BLaER1 treated with 17β-estradiol and CSF1 and Interleukin-3, amounts not matched to agents 10 nM and 100 nM (cell line): ENCODE measurements around the gene OR52B2.

Experiments
- H3K27ac ChIP-seq, 11 experiments: shearing (Covaris generic); formaldehyde crosslinking; 2 replicates each; pipeline ENCODE4 v1.8.1; 2022
- H3K27me3 ChIP-seq, 11 experiments: shearing (Covaris generic); formaldehyde crosslinking; 2 replicates each; pipeline ENCODE4 v1.8.1; 2022
- H3K36me3 ChIP-seq, 11 experiments: shearing (Covaris generic); formaldehyde crosslinking; 2 replicates each; pipeline ENCODE4 v1.8.1; 2022
- H3K4me1 ChIP-seq, 10 experiments: shearing (Covaris generic); formaldehyde crosslinking; 2 replicates each; pipeline ENCODE4 v1.8.1; 2022
- H3K4me2 ChIP-seq, 11 experiments: shearing (Covaris generic); formaldehyde crosslinking; 2 replicates each; pipeline ENCODE4 v1.8.1; 2022
- H3K4me3 ChIP-seq, 10 experiments: shearing (Covaris generic); formaldehyde crosslinking; 2 replicates each; pipeline ENCODE4 v1.8.1; 2022
- H3K9ac ChIP-seq, 11 experiments: shearing (Covaris generic); formaldehyde crosslinking; 2 replicates each; pipeline ENCODE4 v1.8.1; 2022
- H3K9me3 ChIP-seq, 11 experiments: shearing (Covaris generic); formaldehyde crosslinking; replicated peaks in 1 of 11; 2 replicates each; pipeline ENCODE4 v1.8.1; 2022
- H4K20me1 ChIP-seq, 11 experiments: shearing (Covaris generic); formaldehyde crosslinking; 2 replicates each; pipeline ENCODE4 v1.8.1; 2022
- Cebpa-rat ChIP-seq, 11 experiments: shearing (Covaris generic); IDR thresholded peaks; 2 replicates each; pipeline ENCODE4 v1.8.1; 2022

OR52B2 gene

GRCh38 chr11:6204706-6205105 lies 34.6 kb upstream of the OR52B2 start:
- Histone ChIP-seq H3K4me3 (no peak overlapping the region), H4K20me1 (no peaks in the 10 kb centered on the region; a peak in 1 of 22 replicates)

GRCh38 chr11:6203327-6203726 lies 33.2 kb upstream of the OR52B2 start:
- no peaks in the 10 kb centered on the region; a peak in 1 of 22 replicates for H4K20me1 ChIP-seq
- H3K4me3 ChIP-seq: no peak overlapping the region
- no peak for TF ChIP-seq Cebpa-rat (IDR thresholded peaks at IDR 0.05)
- no peak overlapping the region for H3K27ac ChIP-seq
- peaks cover 10 to 37% (median 25%) of the 10 kb centered on the region in 10 experiments; a peak in 18 of 20 replicates for H3K4me1 ChIP-seq
- H3K27me3 ChIP-seq: no peaks in the 10 kb centered on the region
- peak overlapping the region in 5 of 11 experiments; percentile 5 to 48 (median 26); a peak in 9 of 22 replicates for H3K4me2 ChIP-seq
- H3K9ac ChIP-seq: no peak overlapping the region
- H3K36me3 ChIP-seq: peaks cover 19 to 44% (median 29%) of the 10 kb centered on the region in 11 experiments; a peak in 18 of 22 replicates
- peaks cover 0 to 25% (median 0%) of the 10 kb centered on the region in 11 experiments; a peak in 5 of 22 replicates for H3K9me3 ChIP-seq

More at GRCh38 chr11:6204706-6205105, 34.6 kb upstream of the OR52B2 start:
- Histone ChIP-seq H3K9me3 (peaks cover 0 to 25% (median 0%) of the 10 kb centered on the region in 11 experiments; a peak in 5 of 22 replicates), H3K36me3 (peaks cover 32 to 58% (median 40%) of the 10 kb centered on the region in 11 experiments), H3K9ac (no peak overlapping the region), H3K27ac (no peak overlapping the region), H3K4me2 (no peak overlapping the region), H3K4me1 (peaks cover 10 to 37% (median 25%) of the 10 kb centered on the region in 10 experiments; a peak in 18 of 20 replicates), H3K27me3 (no peaks in the 10 kb centered on the region)
- TF ChIP-seq Cebpa-rat (IDR thresholded peaks at IDR 0.05): no peak

DNA sequence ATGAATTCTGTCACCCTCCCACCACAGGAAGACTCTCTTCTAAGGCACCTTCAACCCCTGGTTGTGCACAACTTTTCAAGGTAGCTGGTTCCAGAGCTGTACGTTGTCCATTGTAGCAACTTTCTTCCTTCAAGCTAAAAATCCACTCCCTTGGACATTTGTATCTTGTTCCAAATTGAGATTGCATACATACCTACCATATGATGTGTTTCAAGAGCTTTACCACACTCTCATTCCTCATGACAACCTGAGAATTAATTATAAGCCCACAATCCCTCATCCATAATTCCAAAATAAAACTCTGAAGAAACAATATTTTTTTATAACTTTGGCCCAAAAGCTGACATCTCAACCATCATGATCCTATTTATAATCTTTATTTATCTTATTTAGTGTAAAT lies 31.9 kb upstream of the OR52B2 start:
- Histone ChIP-seq H3K36me3 (peaks cover 8 to 34% (median 19%) of the 10 kb centered on the region in 11 experiments; a peak in 15 of 22 replicates), H3K4me2 (peak overlapping the region in 3 of 11 experiments; percentile 41 to 58 (median 52); a peak in 4 of 22 replicates)
- no peak for TF ChIP-seq Cebpa-rat (IDR thresholded peaks at IDR 0.05)

GRCh38 chr11:6201481-6201880 lies 31.4 kb upstream of the OR52B2 start:
- Histone ChIP-seq H3K4me1 (peaks cover 10 to 37% (median 26%) of the 10 kb centered on the region in 10 experiments; a peak in 18 of 20 replicates), H3K9ac (peak overlapping the region in 4 of 11 experiments; percentile 15 to 48 (median 32); a peak in 6 of 22 replicates), H3K9me3 (peaks cover 0 to 25% (median 0%) of the 10 kb centered on the region in 11 experiments; a peak in 5 of 22 replicates), H4K20me1 (no peaks in the 10 kb centered on the region; a peak in 1 of 22 replicates), H3K27me3 (no peaks in the 10 kb centered on the region), H3K4me3 (no peak overlapping the region), H3K36me3 (peaks cover 8 to 29% (median 17%) of the 10 kb centered on the region in 11 experiments; a peak in 14 of 22 replicates), H3K27ac (peak overlapping the region in 10 of 11 experiments; percentile 29 to 80 (median 52); a peak in 16 of 22 replicates), H3K4me2 (peak overlapping the region in 8 of 11 experiments; percentile 41 to 76 (median 54); a peak in 15 of 22 replicates)
- no peak for TF ChIP-seq Cebpa-rat (IDR thresholded peaks at IDR 0.05)

More for the DNA sequence above, 31.9 kb upstream of the OR52B2 start:
- Histone ChIP-seq H3K4me1 (peaks cover 10 to 37% (median 25%) of the 10 kb centered on the region in 10 experiments; a peak in 18 of 20 replicates), H3K9ac (no peak overlapping the region), H3K27me3 (no peaks in the 10 kb centered on the region), H4K20me1 (no peaks in the 10 kb centered on the region; a peak in 1 of 22 replicates), H3K9me3 (peaks cover 0 to 25% (median 0%) of the 10 kb centered on the region in 11 experiments; a peak in 5 of 22 replicates), H3K4me3 (no peak overlapping the region), H3K27ac (peak overlapping the region in 4 of 11 experiments; percentile 59 to 80 (median 69); a peak in 10 of 22 replicates)

DNA sequence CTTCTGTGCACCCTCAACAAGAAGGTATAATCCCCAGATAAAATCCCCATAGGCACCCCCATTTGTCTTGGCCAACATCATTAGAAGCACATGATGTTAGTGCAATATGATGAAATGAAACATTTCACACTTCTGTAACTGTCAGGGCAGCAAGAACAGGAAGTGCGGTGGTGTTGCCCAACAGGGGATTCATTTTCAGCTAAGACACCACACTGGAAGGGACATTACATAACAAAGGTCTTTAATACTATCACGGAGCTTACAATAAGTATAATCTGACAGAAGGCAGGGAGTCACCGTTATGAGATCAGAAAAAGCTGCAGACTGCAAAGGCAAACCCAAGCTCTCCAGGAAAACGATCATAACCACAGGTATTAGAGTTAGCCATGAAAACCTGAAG lies 30.8 kb upstream of the OR52B2 start:
- Histone ChIP-seq H3K4me3 (no peak overlapping the region), H3K9ac (peak overlapping the region in 4 of 11 experiments; percentile 15 to 48 (median 32); a peak in 6 of 22 replicates), H3K27me3 (no peaks in the 10 kb centered on the region), H3K4me1 (peaks cover 10 to 37% (median 26%) of the 10 kb centered on the region in 10 experiments; a peak in 18 of 20 replicates), H3K36me3 (peaks cover 8 to 24% (median 14%) of the 10 kb centered on the region in 11 experiments; a peak in 13 of 22 replicates), H4K20me1 (no peaks in the 10 kb centered on the region; a peak in 1 of 22 replicates), H3K9me3 (peaks cover 0 to 25% (median 0%) of the 10 kb centered on the region in 11 experiments; a peak in 5 of 22 replicates), H3K27ac (peak overlapping the region in 10 of 11 experiments; percentile 29 to 80 (median 58); a peak in 17 of 22 replicates), H3K4me2 (peak overlapping the region in 9 of 11 experiments; percentile 16 to 76 (median 52); a peak in 15 of 22 replicates)
- peak; percentile 19 to 93 (median 60); a peak in 12 of 22 replicates for TF ChIP-seq Cebpa-rat (IDR thresholded peaks at IDR 0.05)

DNA sequence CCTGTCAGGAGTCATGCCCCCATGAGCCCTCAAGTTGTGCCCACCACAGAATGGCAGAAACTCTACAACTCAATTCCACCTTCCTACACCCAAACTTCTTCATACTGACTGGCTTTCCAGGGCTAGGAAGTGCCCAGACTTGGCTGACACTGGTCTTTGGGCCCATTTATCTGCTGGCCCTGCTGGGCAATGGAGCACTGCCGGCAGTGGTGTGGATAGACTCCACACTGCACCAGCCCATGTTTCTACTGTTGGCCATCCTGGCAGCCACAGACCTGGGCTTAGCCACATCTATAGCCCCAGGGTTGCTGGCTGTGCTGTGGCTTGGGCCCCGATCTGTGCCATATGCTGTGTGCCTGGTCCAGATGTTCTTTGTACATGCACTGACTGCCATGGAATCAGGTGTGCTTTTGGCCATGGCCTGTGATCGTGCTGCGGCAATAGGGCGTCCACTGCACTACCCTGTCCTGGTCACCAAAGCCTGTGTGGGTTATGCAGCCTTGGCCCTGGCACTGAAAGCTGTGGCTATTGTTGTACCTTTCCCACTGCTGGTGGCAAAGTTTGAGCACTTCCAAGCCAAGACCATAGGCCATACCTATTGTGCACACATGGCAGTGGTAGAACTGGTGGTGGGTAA lies 29.2 kb upstream of the OR52B2 start, which contains the start of gene OR52W1:
OR52W1 (plus strand) TSS at position 51 of the 637 bp plus-strand sequence; CDS start at position 51, 0 bp downstream.
- Histone ChIP-seq H4K20me1 (no peaks in the 10 kb centered on the region), H3K27ac (peak within 1 kb of the TSS in 8 of 11 experiments; percentile 35 to 80 (median 58); a peak in 13 of 22 replicates), H3K9me3 (peaks cover 0 to 25% (median 0%) of the 10 kb centered on the region in 11 experiments; a peak in 5 of 22 replicates), H3K9ac (no peak within 1 kb of the TSS), H3K4me3 (no peak within 1 kb of the TSS), H3K27me3 (no peaks in the 10 kb centered on the region), H3K4me2 (no peak within 1 kb of the TSS), H3K4me1 (peaks cover 10 to 35% (median 26%) of the 10 kb centered on the region in 10 experiments; a peak in 18 of 20 replicates), H3K36me3 (peaks cover 0 to 8% (median 0%) of the 10 kb centered on the region in 11 experiments; a peak in 5 of 22 replicates)
- TF ChIP-seq Cebpa-rat (IDR thresholded peaks at IDR 0.05): no peak

DNA sequence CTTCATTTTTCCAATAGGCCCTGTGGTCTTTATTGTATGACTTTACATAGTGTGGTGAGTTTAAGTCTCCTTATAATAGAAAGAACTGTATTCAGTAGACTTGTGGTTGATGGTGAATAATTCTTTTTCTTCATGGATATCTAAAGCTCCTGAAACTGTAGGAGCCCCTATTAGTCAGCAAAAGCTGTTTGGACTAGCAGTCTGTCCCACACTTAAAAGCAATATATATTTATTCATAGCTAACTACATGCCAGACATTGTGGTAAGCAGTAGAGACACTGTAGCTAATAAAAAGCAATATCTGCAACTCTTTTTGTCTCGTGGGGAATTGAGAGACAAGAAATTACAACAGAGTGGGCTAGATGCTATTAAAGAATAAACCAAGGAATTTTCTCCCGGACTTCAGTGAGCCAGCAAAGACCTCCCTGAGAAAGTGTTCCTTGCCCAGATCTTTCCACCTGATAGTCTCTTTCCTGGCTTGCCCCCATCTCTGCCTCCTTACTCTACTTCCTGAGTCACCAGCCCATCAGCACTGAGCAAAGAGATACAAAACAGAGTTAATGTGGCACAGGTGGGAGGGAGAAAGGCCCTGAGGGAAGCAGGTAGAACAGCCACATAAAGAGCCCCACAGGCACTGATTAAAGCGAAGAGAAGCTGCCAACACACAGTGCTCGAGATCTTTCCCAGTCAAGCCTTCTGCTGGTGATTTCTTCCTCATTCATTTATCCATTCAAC lies 27.5 kb upstream of the OR52B2 start:
- peaks cover 0 to 6% (median 0%) of the 10 kb centered on the region in 11 experiments; a peak in 1 of 22 replicates for H3K36me3 ChIP-seq
- H3K9ac ChIP-seq: no peak overlapping the region
- no peak overlapping the region for H3K4me2 ChIP-seq
- TF ChIP-seq Cebpa-rat (IDR thresholded peaks at IDR 0.05): no peak
- peak overlapping the region in 1 of 11 experiments; percentile 23; a peak in 1 of 22 replicates for H3K27ac ChIP-seq
- no peaks in the 10 kb centered on the region for H3K27me3 ChIP-seq
- no peak overlapping the region for H3K4me3 ChIP-seq
- peaks cover 7 to 23% (median 16%) of the 10 kb centered on the region in 10 experiments; a peak in 16 of 20 replicates for H3K4me1 ChIP-seq
- H3K9me3 ChIP-seq: peaks cover 0 to 25% (median 0%) of the 10 kb centered on the region in 11 experiments; a peak in 5 of 22 replicates
- no peaks in the 10 kb centered on the region for H4K20me1 ChIP-seq

- Histone ChIP-seq H3K9ac (no peak overlapping the region), H3K27me3 (no peaks in the 10 kb centered on the region), H3K9me3 (peaks cover 0 to 17% (median 0%) of the 10 kb centered on the region in 11 experiments; a peak in 4 of 22 replicates), H3K4me3 (no peak overlapping the region), H3K4me2 (no peak overlapping the region), H3K36me3 (0 out of 22 replicates have a peak, but pooled peaks cover 0 to 6% (median 0%) of the 10 kb centered on the region in 11 experiments), H3K27ac (no peak overlapping the region), H4K20me1 (no peaks in the 10 kb centered on the region), H3K4me1 (peaks cover 7 to 18% (median 14%) of the 10 kb centered on the region in 10 experiments; a peak in 16 of 20 replicates)
- TF ChIP-seq Cebpa-rat (IDR thresholded peaks at IDR 0.05): no peak
Measured at GRCh38 chr11:6196396-6196795, 26.3 kb upstream of the OR52B2 start.
